Vein endothelial cell (primary cell): ENCODE results near the gene KPNA3. TPM values are rescaled to one million over a fixed set of nuclear protein-coding genes. Genes with fewer than 3 reads are reported as not detected.

Experiments used
- total RNA-seq: library from RNA; depleted of rRNA; stranded (reverse); fragments of >200 nt; gene quantifications from 2 replicates; pipeline ENCODE4 v1.2.3, GENCODE V29; 2012

Gene KPNA3
- total RNA-seq: 41.5 and 58.6 TPM in 2 replicates

GRCh38 chr13:49792550-49793324, at the start of gene KPNA3:
Gene KPNA3, minus strand, starts transcription at chr13:49792682. Its CDS starts 176 bp downstream, at chr13:49792506.

GRCh38 chr13:49690995-49691784, 101.3 kb downstream of the KPNA3 start, which contains the start of gene EBPL:
Gene EBPL, minus strand, starts transcription at chr13:49691486. Its CDS starts 62 bp downstream, at chr13:49691424.

Other genes starting within 250 kb of the KPNA3 start
- gene RCBTB1, start 207.1 kb downstream of the KPNA3 start, total RNA-seq: 17.6 and 23.0 TPM in 2 replicates
- gene ARL11, start 164.2 kb downstream of the KPNA3 start, total RNA-seq: 0.10 and 0.33 TPM in 2 replicates
- gene EBPL, start 101.2 kb downstream of the KPNA3 start, total RNA-seq: 84.4 and 93.4 TPM in 2 replicates
- 4.6 and 7.4 TPM in 2 replicates for gene SPRYD7, start 143.7 kb upstream of the KPNA3 start, total RNA-seq
- 33.0 and 38.7 TPM in 2 replicates for gene TRIM13, start 204.4 kb upstream of the KPNA3 start, total RNA-seq
- 3.6 and 4.8 TPM in 2 replicates for gene KCNRG, start 222.8 kb upstream of the KPNA3 start, total RNA-seq